GM23338 (cell line): ENCODE results near the gene DTNA. TPM values are rescaled to one million over a fixed set of nuclear protein-coding genes. Genes with fewer than 3 reads are reported as not detected.

Experiments used
- ATAC-seq: fragments of 200-7000 bp; cut with Tn5 transposase; 3 replicates; pipeline ENCODE4 v1.9.1; 2020
- DNase-seq: peaks from one replicate; pipeline ENCODE4 v3.0.0-alpha.2; 2015; ENCODE audit warnings: low spot score
- H2AFZ ChIP-seq: fragments of 200-600 bp; sonication (generic); 2 replicates; pipeline ENCODE4 v1.8.0; 2016; ENCODE audit warnings: antibody characterized with exemption, mild to moderate bottlenecking, moderate library complexity
- H3F3A ChIP-seq: fragments of 200-600 bp; sonication (generic); replicated peaks from 2 replicates; pipeline ENCODE4 v1.8.0; 2017; ENCODE audit warnings: antibody characterized with exemption, mixed run types, low read depth
- H3K27ac ChIP-seq: fragments of 200-600 bp; sonication (generic); 2 replicates; pipeline ENCODE4 v1.6.1; 2016; ENCODE audit warnings: low read depth
- H3K27me3 ChIP-seq: fragments of 200-600 bp; sonication (generic); 2 replicates; pipeline ENCODE4 v1.8.0; 2016; ENCODE audit warnings: mild to moderate bottlenecking, mixed run types, moderate library complexity; ENCODE audit not compliant: insufficient read depth
- H3K36me3 ChIP-seq: fragments of 200-600 bp; sonication (generic); 2 replicates; pipeline ENCODE4 v1.8.0; 2016; ENCODE audit warnings: mild to moderate bottlenecking; ENCODE audit not compliant: insufficient read depth
- H3K4me1 ChIP-seq: fragments of 200-600 bp; sonication (generic); 2 replicates; pipeline ENCODE4 v1.8.0; 2016; ENCODE audit warnings: mild to moderate bottlenecking, moderate library complexity; ENCODE audit not compliant: insufficient read depth
- H3K4me2 ChIP-seq: fragments of 200-600 bp; sonication (generic); 2 replicates; pipeline ENCODE4 v1.7.1; 2017; ENCODE audit warnings: mixed run types
- H3K4me3 ChIP-seq: fragments of 200-600 bp; sonication (generic); 2 replicates; pipeline ENCODE4 v1.6.1; 2016; ENCODE audit warnings: mixed run types
- H3K79me2 ChIP-seq: fragments of 200-600 bp; sonication (generic); replicated peaks from 2 replicates; pipeline ENCODE4 v1.8.0; 2017; ENCODE audit warnings: mild to moderate bottlenecking; ENCODE audit not compliant: insufficient read depth
- H3K9me2 ChIP-seq: fragments of 200-600 bp; sonication (generic); 2 replicates; pipeline ENCODE4 v1.8.0; 2017; ENCODE audit not compliant: insufficient read depth
- H4K20me1 ChIP-seq: fragments of 200-600 bp; sonication (generic); replicated peaks from 2 replicates; pipeline ENCODE4 v1.8.0; 2017; ENCODE audit warnings: mild to moderate bottlenecking; ENCODE audit not compliant: insufficient read depth
- H3K27ac Mint-ChIP-seq: 2 replicates; pipeline ENCODE4 v1.8.0; 2020; ENCODE audit warnings: inconsistent platforms, mild to moderate bottlenecking, moderate library complexity, mixed read lengths
- H3K27me3 Mint-ChIP-seq: 3 replicates; pipeline ENCODE4 v1.8.0; 2022; ENCODE audit warnings: low read depth, mild to moderate bottlenecking, moderate library complexity, mixed read lengths, inconsistent platforms; ENCODE audit not compliant: insufficient read depth, poor library complexity
- H3K36me3 Mint-ChIP-seq: 3 replicates; pipeline ENCODE4 v1.8.0; 2021; ENCODE audit warnings: low read depth, mild to moderate bottlenecking, inconsistent platforms, moderate library complexity, mixed read lengths
- H3K4me1 Mint-ChIP-seq: 3 replicates; pipeline ENCODE4 v1.8.0; 2020; ENCODE audit warnings: mild to moderate bottlenecking, inconsistent platforms, mixed read lengths
- H3K4me3 Mint-ChIP-seq: 3 replicates; pipeline ENCODE4 v1.8.0; 2021; ENCODE audit warnings: moderate library complexity, mild to moderate bottlenecking, inconsistent platforms, mixed read lengths
- H3K9me3 Mint-ChIP-seq: 3 replicates; pipeline ENCODE4 v1.8.0; 2020; ENCODE audit warnings: moderate library complexity, mild to moderate bottlenecking, inconsistent platforms, mixed read lengths
- CREB1 ChIP-seq: fragments of 250-450 bp; sonication (Bioruptor Pico); IDR thresholded peaks from 2 replicates; pipeline ENCODE4 v1.5.0; 2020; ENCODE audit warnings: low read depth, mild to moderate bottlenecking, moderate library complexity
- CTCF ChIP-seq, 2 experiments: fragments of 200-600 bp in 1 of 2; sonication (generic) in 1 of 2; conservative IDR thresholded peaks; 2 replicates each; pipeline versions ENCODE4 v1.5.1 to v1.6.1; 2016 to 2017; ENCODE audit warnings: antibody characterized with exemption in 2 of 2, low read depth in 2 of 2, mild to moderate bottlenecking in 2 of 2, moderate library complexity in 1 of 2
- ETS1 ChIP-seq: IDR thresholded peaks from 2 replicates; pipeline ENCODE4 v1.6.1; 2016; ENCODE audit warnings: antibody characterized with exemption
- EZH2 ChIP-seq: fragments of 200-600 bp; sonication (generic); IDR thresholded peaks from one replicate; pipeline ENCODE4 v1.8.0; 2017; ENCODE audit warnings: antibody characterized with exemption, mild to moderate bottlenecking, low read depth; ENCODE audit not compliant: unreplicated experiment
- EZH2phosphoT487 ChIP-seq: fragments of 200-600 bp; sonication (generic); IDR thresholded peaks from one replicate; pipeline ENCODE4 v1.8.1; 2018; ENCODE audit warnings: antibody characterized with exemption; ENCODE audit not compliant: unreplicated experiment
- JUNB ChIP-seq: IDR thresholded peaks from one replicate; pipeline ENCODE4 v1.6.1; 2016; ENCODE audit warnings: antibody characterized with exemption; ENCODE audit not compliant: unreplicated experiment
- NANOG ChIP-seq: IDR thresholded peaks from 2 replicates; pipeline ENCODE4 v1.6.1; 2016; ENCODE audit warnings: antibody characterized with exemption, borderline replicate concordance
- POLR2AphosphoS5 ChIP-seq: IDR thresholded peaks from 2 replicates; pipeline ENCODE4 v1.6.1; 2016; ENCODE audit warnings: antibody characterized with exemption, low read depth
- REST ChIP-seq: IDR thresholded peaks from one replicate; pipeline ENCODE4 v1.6.1; 2018; ENCODE audit warnings: antibody characterized with exemption; ENCODE audit not compliant: unreplicated experiment
- STAT1 ChIP-seq: IDR thresholded peaks from one replicate; pipeline ENCODE4 v1.6.1; 2016; ENCODE audit warnings: antibody characterized with exemption; ENCODE audit not compliant: unreplicated experiment
- ZNF114 ChIP-seq: fragments of 250-450 bp; sonication (Bioruptor Pico); IDR thresholded peaks from 2 replicates; pipeline ENCODE4 v1.5.0; 2020; ENCODE audit warnings: mild to moderate bottlenecking, moderate library complexity
- ZNF331 ChIP-seq: fragments of 250-450 bp; sonication (Bioruptor Pico); IDR thresholded peaks from 2 replicates; pipeline ENCODE4 v1.5.0; 2020; ENCODE audit warnings: low read depth, mild to moderate bottlenecking, moderate library complexity
- ZNF462 ChIP-seq: fragments of 250-450 bp; sonication (Bioruptor Pico); IDR thresholded peaks from 2 replicates; pipeline ENCODE4 v1.5.0; 2020; ENCODE audit warnings: mild to moderate bottlenecking, moderate library complexity
- polyA plus RNA-seq: library from polyadenylated mRNA; unstranded; fragments of >200 nt; fragmentation: Nextera tagmentation; extraction: Ambion mirVana; gene quantifications from 2 replicates; pipeline ENCODE4 v1.2.1, GENCODE V29; 2016
- total RNA-seq: library from RNA; depleted of rRNA; stranded (reverse); fragments of >200 nt; shearing (Covaris generic); gene quantifications from 2 replicates; pipeline ENCODE4 v1.2.3, GENCODE V29; 2014

Gene DTNA
- total and polyA plus RNA-seq, 2 experiments from 2014 or later = 11.5 to 25.1 TPM

- Mint-ChIP-seq H3K4me1 (peaks cover 16% of the 10 kb centered on the region), H3K27me3 (peaks cover 2% of the 10 kb centered on the region), H3K36me3 (peaks cover 7% of the 10 kb centered on the region), H3K4me3 (no peak overlapping the region), H3K27ac (no peak overlapping the region), H3K9me3 (peaks cover 5% of the 10 kb centered on the region; the same call in 1 of the 3 replicates)
- ATAC-seq (no peak), DNase-seq (no peak)
- Histone ChIP-seq H3K4me2 (no peak overlapping the region), H3K79me2 (no peaks in the 10 kb centered on the region), H3F3A (no peaks in the 10 kb centered on the region), H3K27me3 (no peaks in the 10 kb centered on the region), H3K9me2 (0 out of 2 replicates have a peak, but pooled peaks cover 17% of the 10 kb centered on the region), H3K4me3 (no peak overlapping the region), H4K20me1 (no peaks in the 10 kb centered on the region), H2AFZ (no peak overlapping the region), H3K36me3 (no peaks in the 10 kb centered on the region), H3K27ac (no peak overlapping the region), H3K4me1 (peaks cover 13% of the 10 kb centered on the region)
- no peak for TF ChIP-seq JUNB
- no peak for TF ChIP-seq ZNF331 (CRISPR knock-in tag)
- no peak for TF ChIP-seq ZNF114 (CRISPR knock-in tag)
- TF ChIP-seq EZH2 = no peak
- TF ChIP-seq POLR2AphosphoS5 = no peak
- TF ChIP-seq NANOG = no peak
- no peak for TF ChIP-seq CREB1 (CRISPR knock-in tag)
- no peak for TF ChIP-seq EZH2phosphoT487
- TF ChIP-seq REST = no peak
- TF ChIP-seq ZNF462 (CRISPR knock-in tag) = no peak
- TF ChIP-seq CTCF (conservative IDR thresholded peaks at IDR 0.05; ENCODE audit: low read depth in 2 of 2) = no peak
- no peak for TF ChIP-seq STAT1
- TF ChIP-seq ETS1 = no peak
Observed at GRCh38 chr18:34848695-34849094, 138.6 kb downstream of the DTNA start.
